Measurements from ENCODE around the gene GLIPR2. TPM values are rescaled to one million over a fixed set of nuclear protein-coding genes. Genes with fewer than 3 reads are reported as not detected.

GLIPR2 gene
- total and polyA plus RNA-seq, 10 donors = 25.2 to 72.1 (median 37.0) TPM

DNA sequence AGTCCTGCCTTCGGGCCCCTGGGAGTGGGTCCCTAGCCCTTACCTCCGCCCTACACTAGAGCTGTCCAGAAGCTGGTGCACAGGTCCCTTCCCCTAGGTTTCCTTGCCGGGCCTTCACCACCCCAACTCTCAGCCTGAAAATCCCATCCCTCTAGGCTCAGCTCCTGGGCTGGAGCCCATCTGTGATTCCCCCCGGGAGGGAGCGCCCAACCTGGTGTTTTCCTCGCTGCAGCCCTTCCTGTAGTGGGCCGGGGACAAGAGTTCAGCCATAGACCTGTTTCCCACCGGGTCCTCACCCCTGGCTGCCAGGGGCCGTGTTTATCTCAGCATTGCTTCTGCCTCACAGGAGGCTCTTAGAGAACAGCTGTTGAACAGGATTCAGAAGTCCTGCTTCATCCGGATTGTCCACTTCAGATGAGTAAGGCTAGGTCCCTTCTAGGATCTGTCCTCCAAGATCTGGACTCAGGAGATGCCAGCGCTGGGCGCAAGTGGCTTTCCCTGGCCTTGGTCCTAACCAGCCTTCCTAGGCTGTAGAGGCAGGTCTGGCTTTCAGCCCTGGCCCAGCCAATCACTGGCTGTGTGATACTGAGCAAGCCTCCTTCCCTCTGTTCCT is 965 bp downstream of the GLIPR2 start:
- TF ChIP-seq POLR2AphosphoS5 (IDR thresholded peaks at IDR 0.05) = no peak
- no peak for TF ChIP-seq POLR2A (IDR thresholded peaks at IDR 0.05)
- TF ChIP-seq, protein P1, sequence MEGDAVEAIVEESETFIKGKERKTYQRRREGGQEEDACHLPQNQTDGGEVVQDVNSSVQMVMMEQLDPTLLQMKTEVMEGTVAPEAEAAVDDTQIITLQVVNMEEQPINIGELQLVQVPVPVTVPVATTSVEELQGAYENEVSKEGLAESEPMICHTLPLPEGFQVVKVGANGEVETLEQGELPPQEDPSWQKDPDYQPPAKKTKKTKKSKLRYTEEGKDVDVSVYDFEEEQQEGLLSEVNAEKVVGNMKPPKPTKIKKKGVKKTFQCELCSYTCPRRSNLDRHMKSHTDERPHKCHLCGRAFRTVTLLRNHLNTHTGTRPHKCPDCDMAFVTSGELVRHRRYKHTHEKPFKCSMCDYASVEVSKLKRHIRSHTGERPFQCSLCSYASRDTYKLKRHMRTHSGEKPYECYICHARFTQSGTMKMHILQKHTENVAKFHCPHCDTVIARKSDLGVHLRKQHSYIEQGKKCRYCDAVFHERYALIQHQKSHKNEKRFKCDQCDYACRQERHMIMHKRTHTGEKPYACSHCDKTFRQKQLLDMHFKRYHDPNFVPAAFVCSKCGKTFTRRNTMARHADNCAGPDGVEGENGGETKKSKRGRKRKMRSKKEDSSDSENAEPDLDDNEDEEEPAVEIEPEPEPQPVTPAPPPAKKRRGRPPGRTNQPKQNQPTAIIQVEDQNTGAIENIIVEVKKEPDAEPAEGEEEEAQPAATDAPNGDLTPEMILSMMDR (IDR thresholded peaks at IDR 0.05 in 8 of 11, conservative IDR thresholded peaks at IDR 0.05 in 3 of 11) = no peak
- intact Hi-C loops (cut with DNase I; ENCODE audit: low total_unique reads) = no loop called here
- peaks cover 0 to 4% (median 0%) of the 10 kb centered on the region in 7 donors for H3K27me3 ChIP-seq (replicated peaks in 1 of 7)
- H3K4me1 ChIP-seq = peaks cover 36 to 71% (median 63%) of the 10 kb centered on the region in 6 donors
- 42 to 64% (median 50%) methylated on average over 11 to 12 of the region's 12 CpGs for WGBS, 5 donors
- peak overlapping the region; percentile 51 to 93 (median 76) for H3K4me3 ChIP-seq
- peak overlapping the region in 7 of 8 donors; percentile 82 to 95 (median 88) for H3K27ac ChIP-seq
- H3K9me3 ChIP-seq = no peaks in the 10 kb centered on the region
- DNase-seq = no peak
- peaks cover 0 to 9% (median 0%) of the 10 kb centered on the region in 6 donors for H3K36me3 ChIP-seq

DNA sequence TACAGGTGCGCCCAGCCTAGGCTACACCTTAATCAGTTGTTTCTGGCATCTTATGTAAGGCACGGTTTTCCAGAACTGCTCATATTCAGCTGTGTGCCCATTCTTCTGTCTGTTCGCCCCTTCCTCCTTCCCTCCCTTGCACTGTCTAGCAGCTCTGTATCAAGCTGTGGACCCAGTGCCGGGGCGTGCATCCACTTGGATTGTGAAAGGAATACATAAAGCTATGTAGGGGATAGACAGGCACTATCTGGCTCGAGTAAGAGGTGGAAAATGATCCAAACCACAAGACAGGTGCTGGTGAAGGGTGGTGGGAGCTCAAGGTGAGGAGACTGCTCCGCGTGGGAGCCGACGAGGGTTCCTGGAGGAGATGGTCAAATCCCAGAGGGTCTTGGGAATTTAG is 2.0 kb downstream of the GLIPR2 start:
- 94 to 96% (median 96%) methylated on average over 10 of the region's 10 CpGs for WGBS, 5 donors
- peaks cover 0 to 9% (median 0%) of the 10 kb centered on the region in 6 donors for H3K36me3 ChIP-seq
- H3K27me3 ChIP-seq (replicated peaks in 1 of 7) = peaks cover 0 to 4% (median 0%) of the 10 kb centered on the region in 7 donors
- TF ChIP-seq, protein P1 (IDR thresholded peaks at IDR 0.05 in 8 of 11, conservative IDR thresholded peaks at IDR 0.05 in 3 of 11) = no peak
- no peak for TF ChIP-seq POLR2A (IDR thresholded peaks at IDR 0.05)
- no peak for TF ChIP-seq POLR2AphosphoS5 (IDR thresholded peaks at IDR 0.05)
- no peaks in the 10 kb centered on the region for H3K9me3 ChIP-seq
- peak overlapping the region in 6 of 8 donors; percentile 13 to 95 (median 91) for H3K27ac ChIP-seq
- peak overlapping the region in 1 of 8 donors; percentile 74 for H3K4me3 ChIP-seq
- no peak for DNase-seq
- intact Hi-C loops (cut with DNase I; ENCODE audit: low total_unique reads) = no loop called here
- peaks cover 46 to 81% (median 73%) of the 10 kb centered on the region in 6 donors for H3K4me1 ChIP-seq

DNA sequence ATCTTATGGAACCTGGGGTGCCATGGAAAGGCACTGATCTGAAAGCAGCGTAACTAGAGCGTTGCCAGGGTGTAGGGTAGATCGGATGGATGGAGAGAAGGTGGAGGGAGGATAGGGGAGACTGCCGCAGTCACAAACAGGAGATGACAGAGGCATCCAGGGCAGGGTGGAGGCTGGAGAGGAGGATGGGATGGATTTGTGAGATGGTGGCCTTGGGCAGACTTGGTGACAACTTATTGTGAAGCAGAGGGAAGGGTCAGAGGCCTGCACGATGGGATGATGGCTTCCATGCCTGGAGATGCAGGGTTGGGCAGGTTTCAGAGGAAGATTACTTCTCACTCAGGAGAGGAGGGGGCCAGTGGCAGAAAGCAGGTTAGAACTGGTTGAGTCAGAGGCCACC is 2.4 kb downstream of the GLIPR2 start:
- H3K4me1 ChIP-seq = peaks cover 50 to 85% (median 77%) of the 10 kb centered on the region in 6 donors
- intact Hi-C loops (cut with DNase I; ENCODE audit: low total_unique reads) = no loop called here
- TF ChIP-seq POLR2A (IDR thresholded peaks at IDR 0.05) (no peak), POLR2AphosphoS5 (IDR thresholded peaks at IDR 0.05) (no peak)
- TF ChIP-seq, protein P1 (IDR thresholded peaks at IDR 0.05 in 8 of 11, conservative IDR thresholded peaks at IDR 0.05 in 3 of 11) = no peak
- peaks cover 0 to 9% (median 0%) of the 10 kb centered on the region in 6 donors for H3K36me3 ChIP-seq
- WGBS, 5 donors = 94 to 99% (median 98%) methylated on average over 5 of the region's 5 CpGs
- H3K27ac ChIP-seq = peak overlapping the region in 6 of 8 donors; percentile 13 to 95 (median 91)
- H3K9me3 ChIP-seq = no peaks in the 10 kb centered on the region
- DNase-seq = no peak
- H3K4me3 ChIP-seq = peak overlapping the region in 1 of 8 donors; percentile 74
- H3K27me3 ChIP-seq (replicated peaks in 1 of 7) = peaks cover 0 to 4% (median 0%) of the 10 kb centered on the region in 7 donors
